Stimulated activated CD8-positive, alpha-beta memory T cell treated with anti-CD3 and anti-CD28 coated beads, Interleukin-7, amount 100 ng/mL, for 4 hours (primary cell): Measurements from ENCODE around the gene MYH11.
"Not testable (repeated sequence)": the region's sequence is repeated elsewhere in the genome, so short reads cannot be mapped to it uniquely, and the experiment has no call there.

ENCODE experiments used
- DNase-seq, 2 donors: peaks; one replicate each; pipeline ENCODE4 v3.0.0-alpha.2; 2020; ENCODE audit warnings: low read depth in 2 of 2

The MYH11 gene

GRCh38 chr16:15839204-15839603 lies 17.6 kb downstream of the MYH11 start:
- DNase-seq = not testable (repeated sequence)

GRCh38 chr16:15837761-15838160 lies 19.1 kb downstream of the MYH11 start:
- no peak for DNase-seq

GRCh38 chr16:15836965-15837611 lies 19.7 kb downstream of the MYH11 start:
- no peak for DNase-seq

GRCh38 chr16:15836074-15836473 lies 20.8 kb downstream of the MYH11 start:
- no peak for DNase-seq

DNA sequence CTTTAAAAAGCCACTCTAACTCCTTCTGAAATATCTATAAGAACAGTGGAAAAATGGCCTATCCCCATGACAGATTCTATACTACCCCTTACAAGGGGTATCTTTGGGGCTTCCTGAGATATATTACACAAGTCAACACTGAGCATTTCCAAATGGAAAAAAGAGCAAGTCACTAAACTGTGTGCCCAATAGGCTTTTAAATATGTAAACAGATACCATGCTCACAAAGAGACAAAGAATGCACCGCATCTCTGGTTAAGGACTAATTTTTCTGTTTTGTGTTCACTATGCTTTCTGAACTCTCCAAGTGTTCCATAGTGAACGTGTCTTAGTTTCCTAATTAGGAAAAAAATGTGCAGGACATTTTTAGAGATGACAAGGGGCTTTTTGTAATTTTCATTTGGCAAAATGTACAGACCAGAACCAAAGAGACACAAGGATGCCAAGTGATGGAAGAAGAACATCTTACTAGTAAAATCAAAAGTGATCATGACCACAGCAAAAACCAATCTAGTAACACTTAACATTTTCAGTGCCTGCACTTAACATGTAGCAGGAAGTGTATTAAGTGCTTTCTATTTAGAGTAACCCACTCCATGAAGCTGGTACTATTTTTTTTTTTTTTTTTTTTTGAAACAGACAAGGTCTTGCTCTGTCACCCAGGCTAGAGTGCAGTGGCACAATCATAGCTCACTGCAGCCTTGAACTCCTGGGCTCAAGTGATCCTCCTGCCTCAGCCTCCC lies 21.5 kb downstream of the MYH11 start:
- no peak for DNase-seq

- no peak for DNase-seq
Observed at GRCh38 chr16:15834502-15834901, 22.3 kb downstream of the MYH11 start.

- DNase-seq = no peak
Observed at GRCh38 chr16:15833541-15833940, 23.3 kb downstream of the MYH11 start.

DNA sequence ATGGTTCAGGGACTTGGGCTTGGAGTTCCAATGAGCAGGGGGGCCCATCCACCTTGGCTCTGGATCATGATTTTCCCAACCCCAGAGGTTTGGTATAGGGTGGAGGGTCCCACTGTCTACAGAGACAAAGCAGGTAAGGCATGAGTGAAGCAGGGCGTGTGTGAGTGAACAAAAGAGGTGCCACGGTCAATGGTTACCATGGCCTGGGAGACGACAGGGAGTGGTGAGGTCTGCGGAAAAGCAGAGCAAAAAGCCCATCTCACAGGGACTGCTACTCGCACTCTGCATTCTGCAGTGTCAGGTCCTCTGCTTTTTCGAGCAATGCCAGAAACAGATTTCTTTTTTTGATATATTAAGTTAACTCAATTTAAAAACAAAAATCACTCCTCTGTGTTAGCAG lies 24.6 kb downstream of the MYH11 start:
- no peak for DNase-seq

GRCh38 chr16:15830832-15831451 lies 25.9 kb downstream of the MYH11 start:
- DNase-seq = no peak

- no peak for DNase-seq
Observed at GRCh38 chr16:15829460-15829859, 27.4 kb downstream of the MYH11 start.

DNA sequence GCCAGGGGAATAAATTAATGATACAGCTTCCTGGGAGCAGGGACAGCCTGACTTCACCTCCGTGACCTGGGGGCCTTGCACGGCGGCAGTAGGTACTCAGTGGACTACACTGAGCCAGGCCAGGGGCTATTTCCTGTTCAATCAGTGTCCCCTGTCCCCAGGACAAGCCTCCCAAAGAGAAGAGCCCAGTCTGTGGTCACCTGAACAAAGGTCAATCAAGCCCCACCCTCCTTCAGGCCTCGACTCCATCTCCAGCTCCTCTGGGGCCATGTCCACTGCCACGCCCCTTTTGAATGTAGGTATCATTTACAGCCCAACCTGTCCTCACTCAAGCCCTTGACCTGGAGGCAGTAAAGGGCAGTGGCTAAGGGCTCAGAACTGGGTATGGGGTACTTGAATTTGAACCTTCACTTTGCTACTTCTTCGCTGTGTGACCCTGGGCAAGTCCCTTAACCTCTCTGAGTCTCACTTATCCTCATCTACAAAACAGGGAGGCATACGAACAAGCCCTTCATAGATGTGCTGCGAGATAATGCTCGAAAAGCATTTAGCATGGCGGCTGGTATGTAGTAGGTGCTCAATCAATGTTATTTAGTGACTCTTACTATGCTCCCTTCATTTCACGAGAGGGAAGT lies 29.0 kb downstream of the MYH11 start:
- DNase-seq = no peak

GRCh38 chr16:15827299-15827698 lies 29.5 kb downstream of the MYH11 start:
- DNase-seq = no peak

- no peak for DNase-seq
Observed at GRCh38 chr16:15825750-15826305, 31.0 kb downstream of the MYH11 start.

DNA sequence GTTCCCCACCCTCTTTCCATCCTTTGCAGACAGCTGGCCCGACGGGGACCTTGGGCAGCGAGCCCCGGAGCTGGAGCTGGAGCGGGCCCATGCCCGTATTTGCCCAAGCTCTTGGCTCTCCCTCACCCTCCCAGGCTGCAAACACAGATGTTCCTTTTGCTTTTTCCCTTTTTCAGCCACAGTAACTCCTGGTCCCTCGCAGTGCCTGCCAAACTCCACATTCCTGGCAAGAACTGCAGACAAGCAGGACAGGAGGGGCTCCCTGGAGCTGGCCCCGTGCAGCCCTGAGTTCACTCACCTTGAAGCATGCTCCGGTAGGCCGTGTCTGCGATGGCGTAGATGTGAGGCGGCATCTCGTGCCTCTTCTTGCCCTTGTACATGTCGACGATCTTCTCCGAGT lies 33.9 kb downstream of the MYH11 start:
- no peak for DNase-seq

- no peak for DNase-seq
Observed at GRCh38 chr16:15820837-15821236, 36.0 kb downstream of the MYH11 start.

- DNase-seq = no peak
Observed at GRCh38 chr16:15819046-15819445, 37.8 kb downstream of the MYH11 start.

- no peak for DNase-seq
Observed at GRCh38 chr16:15817446-15817845, 39.4 kb downstream of the MYH11 start.

- no peak for DNase-seq
Observed at GRCh38 chr16:15816228-15816627, 40.6 kb downstream of the MYH11 start.

DNA sequence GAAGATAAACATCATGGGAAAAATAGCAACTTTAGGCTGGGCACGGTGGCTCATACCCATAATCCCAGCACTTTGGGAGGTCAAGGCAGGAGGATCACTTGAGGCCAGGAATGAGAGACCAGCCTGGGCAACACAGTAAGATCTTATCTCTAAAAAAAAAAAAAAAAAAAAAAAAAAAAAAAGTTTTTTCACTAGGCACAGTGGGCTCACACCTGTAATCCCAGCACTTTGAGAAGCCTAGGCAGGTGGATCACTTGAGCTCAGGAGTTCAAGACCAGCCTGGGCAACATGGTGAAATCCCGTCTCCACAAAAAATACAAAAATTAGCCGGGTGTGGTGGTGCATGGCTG lies 44.5 kb downstream of the MYH11 start:
- not testable (repeated sequence) for DNase-seq

GRCh38 chr16:15811481-15812400 lies 45.1 kb downstream of the MYH11 start:
- DNase-seq = no peak

DNA sequence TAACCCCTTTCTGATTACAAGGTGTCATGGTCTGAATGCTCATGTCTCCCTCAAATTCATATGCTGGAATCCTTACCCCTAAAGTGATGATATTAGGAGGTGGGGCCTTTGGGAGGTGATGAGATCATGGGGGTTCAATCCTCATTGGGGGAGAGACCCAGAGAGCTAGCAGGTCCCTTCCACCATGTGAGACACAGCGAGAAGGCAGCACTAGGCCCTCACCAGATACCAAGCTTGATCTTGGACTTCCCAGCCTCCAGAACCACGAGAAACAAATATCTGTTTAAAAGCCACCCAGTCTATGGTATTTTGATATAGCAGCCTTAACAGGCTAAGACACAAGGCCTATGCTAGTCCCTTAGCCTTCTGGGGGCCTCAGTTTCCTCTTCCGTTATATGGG lies 45.9 kb downstream of the MYH11 start:
- no peak for DNase-seq
